IMR-90 (cell line): Measurements from ENCODE around the gene HSPA12A. TPM values are rescaled to one million over a fixed set of nuclear protein-coding genes. Genes with fewer than 3 reads are reported as not detected.

ENCODE experiments used
- ATAC-seq: fragments of 200-7000 bp; cut with Tn5 transposase; 2 replicates; pipeline ENCODE4 v1.9.1; 2020; ENCODE audit warnings: low read depth, mild to moderate bottlenecking, moderate library complexity
- BruUV-seq: library from RNA; stranded (reverse); fragments of 400-500 nt; replicated peaks from 2 replicates; lab custom pipeline; 2021; lab: Mats Ljungman, UMichigan
- CTCF ChIA-PET: fragments of 300-600 bp; formaldehyde crosslinking; extraction: SDS; loops from one replicate; lab custom pipeline; 2021; ENCODE audit warnings: antibody characterized with exemption; lab: Yijun Ruan, JAX
- POLR2A ChIA-PET: fragments of 300-600 bp; sonication (Branson Sonifier 250); formaldehyde crosslinking; loops from one replicate; lab custom pipeline; 2022; ENCODE audit warnings: antibody characterized with exemption; ENCODE audit not compliant: unreplicated experiment; lab: Charles Lee
- DNase-seq: peaks from one replicate; pipeline ENCODE4 v3.0.0; 2013
- H2AFZ ChIP-seq: replicated peaks from 2 replicates; pipeline ENCODE3; 2013; ENCODE audit warnings: low read length, mild to moderate bottlenecking; ENCODE audit not compliant: poor library complexity
- H2AK5ac ChIP-seq: 2 replicates; pipeline ENCODE4 v1.6.1; 2013; ENCODE audit warnings: low read depth, low read length, inconsistent platforms
- H2AK9ac ChIP-seq: replicated peaks from 2 replicates; pipeline ENCODE3; 2013; ENCODE audit warnings: mild to moderate bottlenecking, low read depth, low read length, moderate library complexity; ENCODE audit not compliant: poor library complexity
- H2BK120ac ChIP-seq: 2 replicates; pipeline ENCODE4 v1.6.1; 2013; ENCODE audit warnings: low read depth, low read length, inconsistent platforms
- H2BK15ac ChIP-seq: 3 replicates; pipeline ENCODE4 v1.6.1; 2013; ENCODE audit warnings: low read depth, low read length, inconsistent platforms
- H2BK20ac ChIP-seq: 2 replicates; pipeline ENCODE4 v1.6.1; 2013; ENCODE audit warnings: low read depth, mild to moderate bottlenecking, inconsistent platforms, low read length, moderate library complexity
- H2BK5ac ChIP-seq: 2 replicates; pipeline ENCODE4 v1.6.1; 2013; ENCODE audit warnings: mild to moderate bottlenecking, low read depth, low read length, inconsistent platforms; ENCODE audit not compliant: poor library complexity, severe bottlenecking
- H3K14ac ChIP-seq: replicated peaks from 2 replicates; pipeline ENCODE4 v1.6.1; 2013; ENCODE audit warnings: low read depth, low read length, inconsistent platforms
- H3K18ac ChIP-seq: 2 replicates; pipeline ENCODE4 v1.6.1; 2013; ENCODE audit warnings: low read depth, low read length, control low read depth
- H3K23ac ChIP-seq: 2 replicates; pipeline ENCODE4 v1.6.1; 2013; ENCODE audit warnings: low read depth, low read length, inconsistent platforms
- H3K27ac ChIP-seq: 2 replicates; pipeline ENCODE4 v1.5.1; 2013; ENCODE audit warnings: mild to moderate bottlenecking, control low read depth, low read length; ENCODE audit not compliant: insufficient read depth
- H3K27me3 ChIP-seq: 2 replicates; pipeline ENCODE4 v1.6.1; 2013; ENCODE audit warnings: low read length; ENCODE audit not compliant: control insufficient read depth, insufficient read depth
- H3K36me3 ChIP-seq: 2 replicates; pipeline ENCODE4 v1.6.1; 2013; ENCODE audit warnings: low read length, mixed read lengths; ENCODE audit not compliant: control insufficient read depth, insufficient read depth
- H3K4ac ChIP-seq: 2 replicates; pipeline ENCODE4 v1.6.1; 2013; ENCODE audit warnings: low read depth, low read length, inconsistent platforms
- H3K4me1 ChIP-seq: 2 replicates; pipeline ENCODE4 v1.6.1; 2013; ENCODE audit warnings: low read length, mixed read lengths; ENCODE audit not compliant: control insufficient read depth, insufficient read depth
- H3K4me2 ChIP-seq: 2 replicates; pipeline ENCODE4 v1.6.1; 2013; ENCODE audit warnings: low read depth, mild to moderate bottlenecking, control low read depth, low read length, moderate library complexity
- H3K4me3 ChIP-seq: 2 replicates; pipeline ENCODE4 v1.5.1; 2013; ENCODE audit warnings: low read depth, mild to moderate bottlenecking, control low read depth, low read length, moderate library complexity; ENCODE audit not compliant: insufficient read depth
- H3K56ac ChIP-seq: 2 replicates; pipeline ENCODE4 v1.6.1; 2013; ENCODE audit warnings: low read length, inconsistent platforms; ENCODE audit not compliant: insufficient read depth; ENCODE audit errors: extremely low read depth
- H3K79me1 ChIP-seq, 2 experiments: 2 replicates each; pipeline ENCODE4 v1.6.1; 2013; ENCODE audit warnings: low read length in 2 of 2, inconsistent platforms in 1 of 2, low read depth in 1 of 2
- H3K9ac ChIP-seq: 2 replicates; pipeline ENCODE4 v1.6.1; 2013; ENCODE audit warnings: low read depth, low read length, control low read depth
- H3K9me1 ChIP-seq: 2 replicates; pipeline ENCODE4 v1.6.1; 2013; ENCODE audit warnings: low read length, inconsistent platforms; ENCODE audit not compliant: insufficient read depth
- H3K9me3 ChIP-seq: 2 replicates; pipeline ENCODE4 v1.6.1; 2013; ENCODE audit warnings: low read length; ENCODE audit not compliant: control insufficient read depth, insufficient read depth
- H4K20me1 ChIP-seq: 2 replicates; pipeline ENCODE4 v1.6.1; 2013; ENCODE audit warnings: low read length, inconsistent platforms; ENCODE audit not compliant: insufficient read depth
- H4K5ac ChIP-seq: 2 replicates; pipeline ENCODE4 v1.6.1; 2013; ENCODE audit warnings: mild to moderate bottlenecking, low read depth, low read length, control low read depth
- H4K8ac ChIP-seq, 2 experiments: 2 replicates each; pipeline ENCODE4 v1.6.1; 2013; ENCODE audit warnings: low read depth in 2 of 2, low read length in 2 of 2, control low read depth in 1 of 2, inconsistent platforms in 1 of 2
- H4K91ac ChIP-seq: 2 replicates; pipeline ENCODE4 v1.6.1; 2013; ENCODE audit warnings: low read depth, low read length, inconsistent platforms; ENCODE audit not compliant: insufficient read depth
- BHLHE40 ChIP-seq: fragments of 150-350 bp; IDR thresholded peaks from 2 replicates; pipeline ENCODE4 v1.6.1; 2016; ENCODE audit warnings: mild to moderate bottlenecking, low read depth, low read length
- CEBPB ChIP-seq: IDR thresholded peaks from 2 replicates; pipeline ENCODE4 v1.6.1; 2012; ENCODE audit warnings: low read depth, low read length, improper control_type of control experiment
- CHD1 ChIP-seq: IDR thresholded peaks from 2 replicates; pipeline ENCODE4 v1.6.1; 2012; ENCODE audit warnings: low read depth, low read length, improper control_type of control experiment
- CTCF ChIP-seq: conservative IDR thresholded peaks from 2 replicates; pipeline ENCODE4 v1.5.1; 2012; ENCODE audit warnings: mild to moderate bottlenecking, low read depth, low read length, improper control_type of control experiment
- FOS ChIP-seq: fragments of 150-350 bp; IDR thresholded peaks from 2 replicates; pipeline ENCODE4 v1.6.1; 2016; ENCODE audit warnings: low read depth, low read length
- MAFK ChIP-seq: IDR thresholded peaks from 2 replicates; pipeline ENCODE4 v1.6.1; 2012; ENCODE audit warnings: low read depth, low read length, improper control_type of control experiment
- MAZ ChIP-seq: IDR thresholded peaks from 2 replicates; pipeline ENCODE4 v1.6.1; 2012; ENCODE audit warnings: low read depth, mild to moderate bottlenecking, low read length, improper control_type of control experiment, moderate library complexity, borderline replicate concordance
- MXI1 ChIP-seq: IDR thresholded peaks from 2 replicates; pipeline ENCODE4 v1.6.1; 2012; ENCODE audit warnings: low read depth, mild to moderate bottlenecking, low read length, moderate library complexity, borderline replicate concordance
- NFE2L2 ChIP-seq: fragments of 150-350 bp; IDR thresholded peaks from 2 replicates; pipeline ENCODE4 v1.6.1; 2016; ENCODE audit warnings: low read depth, mild to moderate bottlenecking, low read length
- POLR2A ChIP-seq: IDR thresholded peaks from 2 replicates; pipeline ENCODE4 v1.6.1; 2012; ENCODE audit warnings: mild to moderate bottlenecking, low read depth, low read length
- RAD21 ChIP-seq: IDR thresholded peaks from 2 replicates; pipeline ENCODE4 v1.6.1; 2012; ENCODE audit warnings: low read length, improper control_type of control experiment
- RCOR1 ChIP-seq: IDR thresholded peaks from 2 replicates; pipeline ENCODE4 v1.6.1; 2012; ENCODE audit warnings: mild to moderate bottlenecking, low read length, improper control_type of control experiment; ENCODE audit not compliant: insufficient replicate concordance
- RFX5 ChIP-seq: IDR thresholded peaks from 2 replicates; pipeline ENCODE4 v1.8.0; 2012; ENCODE audit warnings: low read depth, mild to moderate bottlenecking, low read length, moderate library complexity
- SMC3 ChIP-seq: fragments of 150-350 bp; IDR thresholded peaks from 2 replicates; pipeline ENCODE4 v1.6.1; 2016; ENCODE audit warnings: low read depth, mild to moderate bottlenecking, antibody characterized with exemption, low read length, moderate library complexity
- USF2 ChIP-seq: fragments of 150-350 bp; IDR thresholded peaks from 2 replicates; pipeline ENCODE4 v1.6.1; 2017; ENCODE audit warnings: mild to moderate bottlenecking, antibody characterized with exemption, low read length, low read depth
- WGBS, 2 experiments: methylation state at CpG; one replicate each; pipeline versions ENCODE4 v1.1.5 to v1.1.7; 2013; ENCODE audit warnings: missing lambda C conversion rate in 2 of 2; ENCODE audit not compliant: insufficient read length in 1 of 2; ENCODE audit errors: extremely low coverage in 2 of 2; 5-methylcytosine and 5-hydroxymethylcytosine counted together
- dilution Hi-C: fragments of 300-500 bp; cut with HindIII; formaldehyde crosslinking; loops from one replicate; pipeline ENCODE4 v1.14.3; 2018; ENCODE audit warnings: low sequenced_read_pairs; ENCODE audit not compliant: unreplicated experiment
- in situ Hi-C: fragments of 300-500 bp; cut with MboI; formaldehyde crosslinking; loops from 3 replicates; pipeline ENCODE4 v1.14.3; 2019; ENCODE audit warnings: low sequenced_read_pairs, inconsistent platforms, mixed read lengths
- intact Hi-C: fragments of 100-400 bp; cut with micrococcal nuclease; formaldehyde crosslinking; loops from 2 replicates; pipeline ENCODE4 v1.10.0; 2022
- polyA plus RNA-seq, 3 experiments: library from polyadenylated mRNA; depleted of rRNA; stranded (reverse); fragments of >200 nt; gene quantifications; 2 replicates each; pipeline ENCODE4 v1.2.3, GENCODE V29; 2012; ENCODE audit warnings: low replicate concordance in 1 of 3
- total RNA-seq: library from RNA; depleted of rRNA; stranded (reverse); fragments of >200 nt; gene quantifications from 2 replicates; pipeline ENCODE4 v1.2.3, GENCODE V29; 2012
- TF ChIP-seq, protein P1 (sequence below): fragments of 150-350 bp; IDR thresholded peaks from 2 replicates; pipeline ENCODE4 v1.6.1; 2016; ENCODE audit warnings: low read depth, mild to moderate bottlenecking, low read length, moderate library complexity, borderline replicate concordance

The HSPA12A gene
- total and polyA plus RNA-seq, 2 of the 4 experiments (the other 2 are of a cell fraction): 16.1 to 16.7 TPM

GRCh38 chr10:116625845-116626244 is 116.5 kb downstream of the HSPA12A start:
- no peak for ATAC-seq
- no peak overlapping the region for H2BK20ac ChIP-seq
- no peak for DNase-seq
- no peak overlapping the region for H2BK5ac ChIP-seq
- no peak overlapping the region for H2AFZ ChIP-seq
- H2AK9ac ChIP-seq: no peak overlapping the region
- no peak overlapping the region for H2BK15ac ChIP-seq
- H3K4me3 ChIP-seq: no peak overlapping the region
- no peak overlapping the region for H3K18ac ChIP-seq
- H3K9ac ChIP-seq: no peak overlapping the region
- intact Hi-C loops (no loop called here), in situ Hi-C loops (no loop called here), dilution Hi-C loops (no loop called here)
- POLR2A ChIA-PET: no interaction called here
- H3K9me3 ChIP-seq: no peaks in the 10 kb centered on the region
- H4K8ac ChIP-seq: no peak overlapping the region
- CTCF ChIA-PET: interaction anchor here (1.7 kb wide), 1 partner anchor 162 kb away, joined by 7 read pairs; no protein-coding TSS in a partner anchor
- H3K14ac ChIP-seq: no peak overlapping the region
- no TSS peak for BruUV-seq
- no peaks in the 10 kb centered on the region for H3K79me1 ChIP-seq
- no peak overlapping the region for H2AK5ac ChIP-seq
- H3K9me1 ChIP-seq: no peaks in the 10 kb centered on the region
- no peak overlapping the region for H3K23ac ChIP-seq
- WGBS, 2 experiments: no CpG with 5 or more reads among the region's 7 CpGs
- H3K36me3 ChIP-seq: no peaks in the 10 kb centered on the region
- H3K56ac ChIP-seq: no peak overlapping the region
- no peak overlapping the region for H2BK120ac ChIP-seq
- H4K91ac ChIP-seq: no peak overlapping the region
- H3K4ac ChIP-seq: no peak overlapping the region
- H4K20me1 ChIP-seq: no peaks in the 10 kb centered on the region
- no peak overlapping the region for H4K5ac ChIP-seq
- H3K4me1 ChIP-seq: no peaks in the 10 kb centered on the region
- H3K4me2 ChIP-seq: no peak overlapping the region
- no peak for TF ChIP-seq CEBPB
- TF ChIP-seq, protein P1, sequence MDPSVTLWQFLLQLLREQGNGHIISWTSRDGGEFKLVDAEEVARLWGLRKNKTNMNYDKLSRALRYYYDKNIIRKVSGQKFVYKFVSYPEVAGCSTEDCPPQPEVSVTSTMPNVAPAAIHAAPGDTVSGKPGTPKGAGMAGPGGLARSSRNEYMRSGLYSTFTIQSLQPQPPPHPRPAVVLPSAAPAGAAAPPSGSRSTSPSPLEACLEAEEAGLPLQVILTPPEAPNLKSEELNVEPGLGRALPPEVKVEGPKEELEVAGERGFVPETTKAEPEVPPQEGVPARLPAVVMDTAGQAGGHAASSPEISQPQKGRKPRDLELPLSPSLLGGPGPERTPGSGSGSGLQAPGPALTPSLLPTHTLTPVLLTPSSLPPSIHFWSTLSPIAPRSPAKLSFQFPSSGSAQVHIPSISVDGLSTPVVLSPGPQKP: no peak
- TF ChIP-seq USF2: no peak
- TF ChIP-seq NFE2L2: no peak
- TF ChIP-seq RAD21: no peak
- no peak for TF ChIP-seq SMC3
- no peak for TF ChIP-seq POLR2A
- TF ChIP-seq MXI1: no peak
- no peak for TF ChIP-seq CHD1
- TF ChIP-seq RCOR1: no peak
- TF ChIP-seq MAZ: no peak
- no peak for TF ChIP-seq RFX5
- TF ChIP-seq BHLHE40: no peak
- TF ChIP-seq CTCF: no peak
- TF ChIP-seq MAFK: no peak
- TF ChIP-seq FOS: no peak
- no peak overlapping the region for H3K27ac ChIP-seq
- peaks cover 12% of the 10 kb centered on the region for H3K27me3 ChIP-seq
